ENCODE data around the gene MED1.

GRCh38 chr17:39486242-39486641 is 35.2 kb upstream of the MED1 start:
- no peak for TF ChIP-seq CTCF (IDR thresholded peaks at IDR 0.05)
- no peak for TF ChIP-seq POLR2A (IDR thresholded peaks at IDR 0.05)
- TF ChIP-seq EP300 (IDR thresholded peaks at IDR 0.05): no peak
- TF ChIP-seq POLR2AphosphoS5 (IDR thresholded peaks at IDR 0.05): no peak
